Activated CD4-positive, alpha-beta T cell treated with anti-CD3 and anti-CD28 coated beads, Interleukin-2, amount 50 U/mL, for 24 hours (primary cell): ENCODE data around the gene LCE2A.

Source experiments
- DNase-seq, 2 donors: peaks; one replicate each; pipeline ENCODE4 v3.0.0-alpha.2; 2020; ENCODE audit warnings: low read depth in 1 of 2, low spot score in 1 of 2

LCE2A gene

GRCh38 chr1:152741656-152742055 is 43.5 kb downstream of the LCE2A start:
- DNase-seq: no peak

GRCh38 chr1:152743371-152744145 is 45.4 kb downstream of the LCE2A start:
- DNase-seq: no peak

- no peak for DNase-seq
Observed at GRCh38 chr1:152745289-152745704, 47.2 kb downstream of the LCE2A start.

- no peak for DNase-seq
Observed at GRCh38 chr1:152745765-152746444, 47.8 kb downstream of the LCE2A start.

GRCh38 chr1:152747831-152748230 is 49.7 kb downstream of the LCE2A start:
- no peak for DNase-seq
